IgD-negative memory B cell (primary cell): ENCODE data around the gene PLXNA3. TPM values are rescaled to one million over a fixed set of nuclear protein-coding genes. Genes with fewer than 3 reads are reported as not detected.

Experiments
- H3K27ac Mint-ChIP-seq, 3 donors: one replicate each; pipeline ENCODE4 v1.8.0; 2020 to 2022; ENCODE audit warnings: mild to moderate bottlenecking in 3 of 3, mixed read lengths in 3 of 3, moderate library complexity in 1 of 3
- H3K27me3 Mint-ChIP-seq: one replicate; pipeline ENCODE4 v1.8.0; 2021; ENCODE audit warnings: mixed read lengths
- H3K36me3 Mint-ChIP-seq: one replicate; pipeline ENCODE4 v1.8.0; 2020; ENCODE audit warnings: mild to moderate bottlenecking, mixed read lengths
- H3K4me1 Mint-ChIP-seq, 3 donors: one replicate each; pipeline ENCODE4 v1.8.0; 2020 to 2022; ENCODE audit warnings: mixed read lengths in 3 of 3, mild to moderate bottlenecking in 1 of 3
- H3K4me3 Mint-ChIP-seq, 4 donors: one replicate each; pipeline ENCODE4 v1.8.0; 2020 to 2022; ENCODE audit warnings: mild to moderate bottlenecking in 4 of 4, mixed read lengths in 4 of 4, moderate library complexity in 3 of 4
- H3K9me3 Mint-ChIP-seq, 3 donors: one replicate each; pipeline ENCODE4 v1.8.0; 2020 to 2021; ENCODE audit warnings: mixed read lengths in 3 of 3, mild to moderate bottlenecking in 1 of 3
- polyA plus RNA-seq: library from polyadenylated mRNA; unstranded; fragments of 300-500 nt; fragmentation: Illumina TruSeq; gene quantifications from one replicate; pipeline ENCODE4 v1.2.3, GENCODE V29; 2021

Gene PLXNA3
- polyA plus RNA-seq, 1 donor from 2014 or later, result 2.7 TPM

DNA sequence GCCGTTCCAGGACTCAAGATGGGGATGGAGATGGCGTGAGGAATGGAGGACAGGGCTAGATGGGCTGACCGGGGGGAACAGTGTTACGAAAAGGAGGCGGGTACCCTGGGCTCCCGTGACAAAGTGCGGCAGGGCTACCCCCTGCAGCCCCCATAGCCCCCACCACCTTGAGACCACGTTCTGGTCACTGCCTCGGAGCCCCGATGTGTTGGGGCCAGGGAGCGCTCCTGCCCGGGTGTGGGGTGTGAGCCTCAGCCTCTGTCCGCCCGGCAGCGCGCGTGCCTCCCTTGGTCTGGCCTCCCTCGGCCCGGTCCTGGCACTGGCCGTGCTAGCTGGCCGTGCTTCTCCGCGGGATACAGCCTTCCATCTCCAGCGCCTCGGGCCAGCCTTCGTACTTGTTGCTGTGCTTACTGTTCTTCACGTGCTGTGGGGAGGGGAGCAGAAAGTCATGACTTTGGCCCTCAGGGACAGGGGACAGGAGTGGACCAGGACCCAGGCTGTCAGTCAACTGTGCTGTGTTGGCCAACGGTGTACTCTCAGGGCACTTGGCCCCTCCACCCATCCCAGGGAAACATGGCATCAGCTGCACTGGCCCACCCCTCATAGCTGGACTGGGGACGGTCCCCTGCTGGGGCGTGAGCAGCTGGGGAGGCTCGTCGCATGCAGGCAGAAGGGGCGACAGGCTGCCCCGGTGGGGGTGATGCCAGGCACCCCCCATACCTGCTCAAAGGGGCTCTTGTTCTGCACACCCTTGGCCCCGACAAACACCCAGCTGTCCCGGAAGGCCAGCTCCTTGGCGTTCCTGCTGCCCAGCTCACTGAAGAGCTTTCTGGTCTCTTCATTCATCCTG lies 48.6 kb downstream of the PLXNA3 start:
- peaks cover 4% of the 10 kb centered on the region for H3K36me3 Mint-ChIP-seq
- H3K27ac Mint-ChIP-seq, result no peak overlapping the region
- peaks cover 2% of the 10 kb centered on the region for H3K27me3 Mint-ChIP-seq
- H3K4me3 Mint-ChIP-seq, result no peak overlapping the region
- H3K9me3 Mint-ChIP-seq, result peaks cover 2 to 5% (median 2%) of the 10 kb centered on the region in 3 donors
- peaks cover 0 to 2% (median 0%) of the 10 kb centered on the region in 3 donors for H3K4me1 Mint-ChIP-seq

DNA sequence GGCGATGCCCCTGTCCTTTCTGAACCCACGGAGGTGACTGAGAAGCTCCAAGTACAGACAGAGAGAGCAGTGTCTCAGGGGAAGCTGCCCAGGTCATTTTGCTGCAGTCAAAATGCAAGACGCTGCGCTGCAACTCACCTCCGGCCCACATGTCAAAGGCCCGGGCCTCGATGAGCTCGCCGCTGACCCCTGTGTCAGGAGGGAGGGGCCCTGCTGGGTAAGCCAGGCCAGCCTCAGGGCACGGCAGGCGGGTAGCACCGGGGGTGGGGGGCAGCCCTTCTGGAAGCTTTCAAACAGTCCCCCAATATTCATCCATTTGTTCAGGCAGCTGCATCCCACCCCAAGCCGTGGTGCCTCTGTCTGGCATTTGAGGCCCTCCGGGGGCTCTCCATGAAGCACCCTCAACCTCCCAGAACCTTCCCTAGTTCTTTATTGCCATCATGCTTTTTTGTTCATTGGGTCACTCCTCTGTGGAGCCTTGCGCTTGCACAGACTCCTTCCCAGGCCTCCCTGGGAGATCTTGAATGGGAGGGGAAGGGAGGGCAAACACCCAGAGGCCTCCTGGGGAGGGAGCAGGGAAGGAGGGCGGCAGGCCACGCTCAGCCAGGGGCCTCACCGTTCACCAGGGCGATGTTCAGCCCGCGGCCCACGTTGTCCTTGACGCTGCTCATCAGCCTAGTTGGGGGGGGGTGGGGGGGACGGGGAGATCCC lies 49.7 kb downstream of the PLXNA3 start:
- Mint-ChIP-seq H3K36me3 (peaks cover 4% of the 10 kb centered on the region), H3K9me3 (peaks cover 2 to 5% (median 2%) of the 10 kb centered on the region in 3 donors), H3K4me3 (no peak overlapping the region), H3K27me3 (peaks cover 2% of the 10 kb centered on the region), H3K4me1 (peaks cover 0 to 2% (median 0%) of the 10 kb centered on the region in 3 donors), H3K27ac (no peak overlapping the region)

DNA sequence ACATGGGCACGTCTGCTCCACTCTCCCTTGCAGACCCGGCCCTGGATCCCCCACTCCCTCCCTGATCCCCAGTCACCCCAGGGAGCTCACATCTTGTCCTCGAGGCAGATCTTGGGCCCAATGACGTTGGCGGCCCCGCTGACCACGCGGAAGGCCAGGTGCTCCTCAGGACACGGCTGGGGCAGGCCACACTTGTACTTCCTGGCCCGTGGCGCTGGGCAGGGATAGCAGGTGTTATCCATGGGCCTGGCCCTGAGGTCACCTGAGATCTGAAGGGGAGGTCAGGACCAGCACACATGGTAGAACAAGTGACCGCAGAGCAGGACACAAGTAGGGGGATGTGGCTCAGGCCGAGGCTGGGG lies 50.3 kb downstream of the PLXNA3 start:
- no peak overlapping the region for H3K4me3 Mint-ChIP-seq
- H3K36me3 Mint-ChIP-seq, result peaks cover 4% of the 10 kb centered on the region
- H3K4me1 Mint-ChIP-seq, result peaks cover 0 to 2% (median 0%) of the 10 kb centered on the region in 3 donors
- H3K27ac Mint-ChIP-seq, result peak overlapping the region in 1 of 3 donors; percentile 44
- peaks cover 2 to 5% (median 2%) of the 10 kb centered on the region in 3 donors for H3K9me3 Mint-ChIP-seq
- peaks cover 2% of the 10 kb centered on the region for H3K27me3 Mint-ChIP-seq

DNA sequence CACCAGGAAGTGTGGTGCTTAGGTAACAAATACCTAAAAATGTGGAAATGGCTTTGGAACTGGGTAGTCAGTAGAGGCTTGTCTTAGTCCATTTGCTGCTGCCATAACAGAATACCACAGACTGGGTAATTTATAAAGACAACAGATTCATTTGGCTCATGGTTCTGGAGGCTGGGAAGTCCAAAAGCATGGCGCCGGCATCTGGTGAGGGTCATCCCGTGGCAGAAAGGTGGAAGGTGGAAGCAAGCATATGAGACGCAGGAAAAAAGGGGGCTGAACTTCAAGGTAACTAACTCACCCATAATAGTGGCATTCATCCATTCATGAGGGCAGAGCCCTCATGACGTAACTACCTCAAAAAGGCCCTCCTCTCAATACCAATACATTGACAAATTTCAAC lies 51.4 kb downstream of the PLXNA3 start:
- Mint-ChIP-seq H3K36me3 (peaks cover 4% of the 10 kb centered on the region), H3K4me1 (peaks cover 0 to 2% (median 0%) of the 10 kb centered on the region in 3 donors), H3K27ac (peak overlapping the region in 1 of 3 donors; percentile 5), H3K27me3 (peaks cover 2% of the 10 kb centered on the region), H3K4me3 (peak overlapping the region in 1 of 4 donors; percentile 52), H3K9me3 (peaks cover 2 to 5% (median 4%) of the 10 kb centered on the region in 3 donors)

DNA sequence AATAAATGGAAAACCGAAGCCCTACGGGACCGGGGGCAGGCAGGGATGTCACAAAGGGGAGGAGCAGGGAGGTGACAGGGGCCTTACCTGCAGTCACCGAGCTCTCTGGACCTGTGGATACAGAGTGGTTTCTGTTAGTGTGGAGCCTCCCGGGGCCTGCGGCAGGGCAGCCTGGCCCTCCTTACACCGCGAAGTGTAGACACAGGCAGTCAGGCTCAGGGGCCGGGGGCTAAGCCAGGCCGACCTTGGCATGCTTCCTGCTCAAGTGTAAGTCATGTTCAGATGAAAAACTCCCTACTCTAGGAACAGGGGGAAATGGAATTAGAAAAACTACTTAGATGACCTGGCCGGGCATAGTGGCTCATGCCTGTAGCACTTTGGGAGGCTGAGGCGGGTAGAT lies 53.7 kb downstream of the PLXNA3 start:
- H3K27me3 Mint-ChIP-seq, result peaks cover 2% of the 10 kb centered on the region
- H3K4me3 Mint-ChIP-seq, result no peak overlapping the region
- H3K4me1 Mint-ChIP-seq, result peaks cover 4 to 10% (median 8%) of the 10 kb centered on the region in 3 donors
- H3K9me3 Mint-ChIP-seq, result peaks cover 2 to 5% (median 4%) of the 10 kb centered on the region in 3 donors
- peak overlapping the region in 1 of 3 donors; percentile 28 for H3K27ac Mint-ChIP-seq
- H3K36me3 Mint-ChIP-seq, result peaks cover 3% of the 10 kb centered on the region

DNA sequence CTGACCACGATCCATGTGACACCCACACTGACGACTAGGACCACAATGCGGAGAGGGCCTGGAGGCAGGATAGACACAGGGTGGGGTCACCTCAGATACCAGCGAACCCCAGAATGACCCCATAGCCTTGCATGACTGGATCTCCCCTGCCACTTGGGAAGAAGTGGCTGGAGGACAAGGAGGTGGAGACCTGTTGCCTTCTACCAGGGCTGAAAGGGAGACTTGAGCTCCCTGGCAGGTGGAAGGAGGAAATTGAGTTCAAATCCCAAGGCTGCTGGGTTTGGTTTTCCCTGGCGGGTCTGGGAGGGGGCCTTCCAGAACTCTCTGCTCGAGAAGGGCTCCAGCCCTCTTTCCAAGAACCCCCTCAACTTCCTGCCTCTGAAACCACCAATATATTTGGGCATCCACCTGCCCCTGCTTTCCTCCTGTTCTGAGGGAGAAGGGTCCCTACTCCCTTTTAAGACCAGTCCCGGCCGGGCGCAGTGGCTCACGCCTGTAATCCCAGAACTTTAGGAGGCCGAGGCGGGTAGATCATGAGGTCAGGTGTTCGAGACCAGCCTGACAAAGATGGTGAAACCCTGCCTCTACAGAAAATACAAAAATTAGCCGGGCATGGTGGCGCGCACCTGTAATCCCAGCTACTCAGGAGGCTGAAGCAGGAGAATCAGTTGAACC lies 54.9 kb downstream of the PLXNA3 start:
- Mint-ChIP-seq H3K4me3 (no peak overlapping the region), H3K9me3 (peaks cover 2 to 5% (median 4%) of the 10 kb centered on the region in 3 donors), H3K4me1 (peaks cover 4 to 10% (median 8%) of the 10 kb centered on the region in 3 donors), H3K27me3 (peaks cover 2% of the 10 kb centered on the region), H3K27ac (no peak overlapping the region), H3K36me3 (peaks cover 3% of the 10 kb centered on the region)

DNA sequence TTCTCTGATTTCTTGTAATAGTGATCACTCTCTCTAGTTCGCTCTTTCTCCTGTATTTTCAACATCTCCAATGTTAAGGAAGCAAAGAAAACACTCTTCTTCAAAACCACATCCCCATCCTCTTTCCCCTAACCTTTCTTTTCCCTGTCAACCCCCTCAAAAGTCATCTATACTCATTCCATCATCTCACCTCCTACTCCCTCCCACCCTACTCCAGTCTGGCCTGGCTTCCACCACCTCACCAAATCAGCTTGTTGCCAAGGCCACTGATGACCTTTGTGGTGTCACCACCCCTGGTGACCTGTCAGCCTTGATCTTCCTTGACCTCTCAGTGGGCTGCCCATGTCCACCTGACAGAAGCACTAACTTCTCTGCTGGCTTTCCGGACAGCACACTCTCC lies 55.6 kb downstream of the PLXNA3 start:
- Mint-ChIP-seq H3K36me3 (peaks cover 3% of the 10 kb centered on the region), H3K27me3 (no peaks in the 10 kb centered on the region), H3K9me3 (peaks cover 2 to 5% (median 4%) of the 10 kb centered on the region in 3 donors), H3K4me3 (no peak overlapping the region), H3K4me1 (peaks cover 4 to 10% (median 8%) of the 10 kb centered on the region in 3 donors), H3K27ac (peak overlapping the region in 1 of 3 donors; percentile 76)

DNA sequence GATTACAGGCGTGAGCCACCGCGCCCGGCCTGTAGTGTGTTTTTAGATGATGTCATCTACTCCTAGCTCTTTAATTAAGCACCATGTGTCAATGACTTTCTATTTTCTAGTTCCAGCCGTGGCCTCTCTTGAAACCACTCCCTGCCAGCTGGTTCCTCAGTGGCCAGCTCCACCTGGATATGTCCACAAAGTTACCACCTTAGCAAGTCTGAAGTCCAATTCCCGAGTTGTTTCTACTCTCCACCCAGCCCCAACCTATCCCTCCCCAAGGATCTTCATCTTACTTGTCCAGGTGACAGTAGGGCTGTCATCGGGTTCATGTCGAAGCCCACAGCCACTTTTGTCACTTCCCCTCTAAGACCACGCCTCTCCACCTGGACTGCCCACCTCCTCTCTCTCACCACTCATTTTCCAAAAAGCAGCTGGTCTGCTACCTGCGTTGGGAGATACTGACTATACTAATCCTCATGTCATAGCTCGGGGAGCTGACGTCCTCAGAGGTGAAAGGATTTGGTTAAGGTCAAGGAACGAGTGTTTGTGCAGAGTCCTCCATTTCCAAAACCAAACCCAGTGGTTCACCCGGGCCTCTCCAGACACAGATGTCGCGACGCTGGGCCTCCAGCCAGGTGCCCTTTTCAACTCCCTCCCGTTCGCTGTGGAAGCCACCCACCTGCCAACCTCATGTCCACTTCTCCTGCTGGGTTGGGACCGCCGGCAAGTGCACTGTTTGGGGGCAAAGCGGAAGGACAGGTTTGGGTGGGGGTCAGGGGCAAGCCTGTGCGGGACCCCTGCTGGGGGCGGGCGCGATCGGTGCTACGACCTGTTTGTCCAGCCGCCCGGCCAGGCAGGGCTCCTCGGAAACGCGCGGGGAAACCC lies 57.2 kb downstream of the PLXNA3 start:
- peak overlapping the region; percentile 79 to 94 (median 86) for H3K4me3 Mint-ChIP-seq
- peaks cover 4 to 10% (median 8%) of the 10 kb centered on the region in 3 donors for H3K4me1 Mint-ChIP-seq
- peak overlapping the region; percentile 66 to 87 (median 86) for H3K27ac Mint-ChIP-seq
- H3K9me3 Mint-ChIP-seq, result peaks cover 0 to 2% (median 0%) of the 10 kb centered on the region in 3 donors
- no peaks in the 10 kb centered on the region for H3K27me3 Mint-ChIP-seq
- H3K36me3 Mint-ChIP-seq, result no peaks in the 10 kb centered on the region

DNA sequence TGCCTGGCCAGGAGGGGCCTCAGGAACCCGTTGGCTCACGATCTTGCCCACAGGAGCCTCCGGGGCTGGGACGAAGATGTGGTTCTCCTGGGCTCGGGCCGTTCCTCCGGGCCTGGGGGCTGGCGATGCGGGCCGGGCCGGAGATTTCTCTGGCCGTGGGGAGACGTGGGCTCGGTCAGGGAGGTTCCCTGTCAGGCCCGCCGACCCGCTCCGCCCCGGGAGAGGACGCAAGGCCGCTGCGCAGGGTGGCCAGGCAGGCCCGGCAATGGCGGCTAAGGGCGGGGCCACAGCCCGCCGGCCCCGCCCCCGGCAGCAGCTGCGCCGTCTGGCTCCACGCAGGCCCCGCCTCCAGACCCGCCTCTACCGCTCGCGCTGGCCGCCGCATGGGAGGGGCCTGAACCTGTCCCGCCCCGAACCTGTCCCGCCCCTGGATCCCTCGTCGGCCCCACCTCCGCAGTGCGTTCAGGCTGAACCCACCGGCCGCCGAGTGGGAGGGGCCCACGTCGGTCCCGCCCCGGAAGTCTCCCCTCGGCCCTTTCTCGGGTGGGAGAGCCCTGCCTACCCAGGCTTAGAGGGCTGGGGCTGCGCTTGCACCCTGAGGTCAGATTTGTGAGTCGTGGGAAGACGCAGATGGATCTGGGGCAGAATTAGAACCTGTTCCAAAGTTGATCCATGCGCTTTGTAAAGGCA lies 58.0 kb downstream of the PLXNA3 start, which contains the start of gene FAM3A:
Gene FAM3A, minus strand, starts transcription at position 267 of the 690 bp plus-strand sequence. CDS start 460 bp downstream, outside the sequence.
- peaks cover 0 to 2% (median 0%) of the 10 kb centered on the region in 3 donors for H3K9me3 Mint-ChIP-seq
- H3K27me3 Mint-ChIP-seq, result no peaks in the 10 kb centered on the region
- no peaks in the 10 kb centered on the region for H3K36me3 Mint-ChIP-seq
- H3K4me1 Mint-ChIP-seq, result peaks cover 4 to 10% (median 6%) of the 10 kb centered on the region in 3 donors
- H3K4me3 Mint-ChIP-seq, result peak within 1 kb of the TSS; percentile 84 to 94 (median 94)
- peak within 1 kb of the TSS; percentile 87 to 91 (median 90) for H3K27ac Mint-ChIP-seq

DNA sequence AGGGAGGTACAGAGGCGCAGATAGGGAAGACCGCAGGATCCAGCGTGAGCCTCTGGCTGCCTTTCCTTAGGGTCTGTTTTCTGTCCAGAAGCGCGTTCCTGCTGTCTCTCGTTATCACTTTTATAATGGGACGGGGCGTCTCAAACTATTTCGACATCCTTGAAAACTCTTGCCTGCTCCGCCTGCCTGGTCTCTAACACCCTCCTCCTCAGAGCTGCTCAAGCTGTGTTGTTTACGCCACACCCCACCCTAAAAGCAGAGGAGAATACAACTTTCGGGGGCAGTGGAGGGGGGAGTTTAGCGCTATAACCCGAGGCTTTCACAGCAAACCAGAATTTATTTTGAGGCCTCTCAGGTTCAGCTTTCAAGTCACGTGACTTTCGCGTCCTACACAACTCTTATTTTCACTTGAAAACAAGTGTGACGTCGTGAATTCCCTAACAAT lies 58.6 kb downstream of the PLXNA3 start:
- Mint-ChIP-seq H3K36me3 (no peaks in the 10 kb centered on the region), H3K27ac (peak overlapping the region; percentile 82 to 91 (median 90)), H3K4me1 (peaks cover 4 to 10% (median 6%) of the 10 kb centered on the region in 3 donors), H3K27me3 (no peaks in the 10 kb centered on the region), H3K4me3 (peak overlapping the region; percentile 84 to 94 (median 94)), H3K9me3 (peaks cover 0 to 2% (median 0%) of the 10 kb centered on the region in 3 donors)

DNA sequence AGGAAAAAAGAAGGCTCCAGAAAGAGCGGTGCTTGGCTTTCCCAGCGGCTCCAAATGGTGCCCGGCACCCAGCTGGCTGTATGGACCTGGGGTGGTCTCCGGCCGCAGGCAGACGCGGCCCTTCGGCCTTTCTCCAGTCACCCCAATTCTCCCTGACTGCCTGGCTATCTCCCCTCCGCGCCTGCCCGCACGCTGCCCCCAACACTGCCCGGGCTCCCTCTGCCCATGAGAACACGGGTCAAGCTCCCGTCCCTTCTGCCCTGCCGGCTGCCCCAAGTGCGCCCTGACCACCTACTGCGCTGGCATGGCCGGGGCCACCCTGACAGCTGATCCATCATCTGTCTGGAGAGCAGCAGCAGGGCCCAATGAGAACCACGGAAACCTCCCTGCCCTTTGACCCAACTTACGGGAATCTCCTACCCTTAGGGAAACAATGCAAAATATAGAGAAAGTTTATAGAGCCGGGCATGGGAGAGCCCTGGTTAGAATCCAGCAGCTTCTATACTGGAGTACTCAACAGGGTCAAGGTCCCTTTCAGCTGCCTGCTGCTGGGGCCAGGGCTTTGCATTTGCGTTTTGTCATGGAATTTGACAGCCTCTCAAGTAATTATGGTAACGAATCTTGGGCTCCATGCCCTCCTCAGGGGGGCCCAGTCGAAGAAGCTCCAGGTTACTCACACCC lies 59.2 kb downstream of the PLXNA3 start:
- Mint-ChIP-seq H3K9me3 (peaks cover 0 to 2% (median 0%) of the 10 kb centered on the region in 3 donors), H3K4me1 (peaks cover 4 to 10% (median 6%) of the 10 kb centered on the region in 3 donors), H3K36me3 (no peaks in the 10 kb centered on the region), H3K4me3 (peak overlapping the region; percentile 17 to 94 (median 53)), H3K27me3 (no peaks in the 10 kb centered on the region), H3K27ac (peak overlapping the region in 1 of 3 donors; percentile 71)

DNA sequence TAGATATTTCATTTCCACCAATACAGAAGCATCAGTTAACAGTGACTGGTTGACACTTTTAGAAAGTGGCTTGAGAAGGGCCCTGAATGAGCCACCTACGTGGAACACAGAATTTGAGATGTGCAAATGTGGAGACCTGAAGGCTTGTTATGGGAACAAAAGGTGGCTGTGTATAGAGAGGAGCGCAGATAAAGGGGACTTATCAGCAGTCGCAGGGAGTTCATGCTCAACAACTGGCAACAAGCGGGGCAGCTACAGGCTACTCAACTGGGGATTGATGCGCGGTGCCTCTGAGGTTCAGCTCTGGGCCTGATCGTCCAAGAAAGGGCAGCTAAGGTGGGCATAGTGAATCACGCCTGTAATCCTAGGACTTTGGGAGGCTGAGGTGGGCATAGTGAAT lies 61.3 kb downstream of the PLXNA3 start:
- Mint-ChIP-seq H3K4me3 (no peak overlapping the region), H3K27me3 (no peaks in the 10 kb centered on the region), H3K27ac (peak overlapping the region in 1 of 3 donors; percentile 27), H3K36me3 (no peaks in the 10 kb centered on the region), H3K4me1 (peaks cover 4 to 10% (median 6%) of the 10 kb centered on the region in 3 donors), H3K9me3 (no peaks in the 10 kb centered on the region)
